HG02642 (cell line): ENCODE results near the gene LRRC71.
"Not testable (repeated sequence)": the region's sequence is repeated elsewhere in the genome, so short reads cannot be mapped to it uniquely, and the experiment has no call there.

ENCODE experiments used
- ATAC-seq: cut with Tn5 transposase; IDR thresholded peaks from one replicate; pipeline ENCODE4 v1.9.1; 2021; ENCODE audit warnings: mild to moderate bottlenecking; ENCODE audit not compliant: unreplicated experiment, poor library complexity

LRRC71 gene

GRCh38 chr1:156924478-156925153 is 4.2 kb downstream of the LRRC71 start:
- ATAC-seq = no peak

- ATAC-seq = no peak
These were observed 5.0 kb downstream of the LRRC71 start for GRCh38 chr1:156925154-156926010.

- no peak for ATAC-seq
These were observed 5.7 kb downstream of the LRRC71 start for GRCh38 chr1:156926175-156926574.

- not testable (repeated sequence) for ATAC-seq
These were observed 6.3 kb downstream of the LRRC71 start for GRCh38 chr1:156926695-156927094.

GRCh38 chr1:156927215-156928042 is 7.0 kb downstream of the LRRC71 start:
- no peak for ATAC-seq

- no peak for ATAC-seq
These were observed 7.7 kb downstream of the LRRC71 start for GRCh38 chr1:156928043-156928602.

GRCh38 chr1:156929596-156930238 is 9.3 kb downstream of the LRRC71 start:
- no peak for ATAC-seq

- ATAC-seq = no peak
These were observed 10.1 kb downstream of the LRRC71 start for GRCh38 chr1:156930483-156930882.

- ATAC-seq = no peak
These were observed 10.9 kb downstream of the LRRC71 start for GRCh38 chr1:156931211-156931952.

GRCh38 chr1:156931974-156932710 is 11.7 kb downstream of the LRRC71 start:
- ATAC-seq = no peak

- ATAC-seq = no peak
These were observed 12.7 kb downstream of the LRRC71 start for GRCh38 chr1:156933136-156933535.

GRCh38 chr1:156935505-156936128 is 15.2 kb downstream of the LRRC71 start:
- ATAC-seq = no peak

GRCh38 chr1:156936191-156936590 is 15.8 kb downstream of the LRRC71 start:
- ATAC-seq = no peak

- ATAC-seq = no peak
These were observed 16.3 kb downstream of the LRRC71 start for GRCh38 chr1:156936721-156937220.

- ATAC-seq = no peak
These were observed 17.5 kb downstream of the LRRC71 start for GRCh38 chr1:156937883-156938282.

GRCh38 chr1:156938813-156939212 is 18.4 kb downstream of the LRRC71 start:
- ATAC-seq = no peak

GRCh38 chr1:156939786-156940334 is 19.4 kb downstream of the LRRC71 start:
- no peak for ATAC-seq

GRCh38 chr1:156941675-156942074 is 21.2 kb downstream of the LRRC71 start:
- ATAC-seq = no peak
